H1 (cell line): ENCODE measurements around the gene RNU4-1. TPM values are rescaled to one million over a fixed set of nuclear protein-coding genes. Genes with fewer than 3 reads are reported as not detected.

Experiments used
- CTCF ChIA-PET: fragments of 300-600 bp; sonication (Branson Sonifier 250); formaldehyde crosslinking; loops from one replicate; lab custom pipeline; 2021; ENCODE audit not compliant: partially characterized antibody; lab: Charles Lee
- POLR2A ChIA-PET: fragments of 300-600 bp; sonication (Branson Sonifier 250); formaldehyde crosslinking; loops from one replicate; lab custom pipeline; 2021; ENCODE audit warnings: inconsistent platforms; ENCODE audit not compliant: partially characterized antibody; lab: Charles Lee
- DNase-seq, 2 experiments: peaks; one replicate each; pipeline versions ENCODE4 v3.0.0 to v3.0.0-alpha.2; 2010 to 2022; ENCODE audit warnings: low spot score in 2 of 2, low read depth in 1 of 2, mixed read lengths in 1 of 2
- FAIRE-seq: peaks from 2 replicates; lab custom pipeline; 2011; peaks lifted over from hg19 to GRCh38; lab: Jason Lieb, UNC
- H2AFZ ChIP-seq: 2 replicates; pipeline ENCODE4 v1.8.1; 2012; ENCODE audit warnings: low read length, inconsistent platforms
- H2AK5ac ChIP-seq: 2 replicates; pipeline ENCODE4 v1.6.1; 2013; ENCODE audit warnings: low read depth, low read length
- H2BK120ac ChIP-seq: replicated peaks from 2 replicates; pipeline ENCODE3; 2013; ENCODE audit warnings: low read depth, low read length, inconsistent platforms
- H2BK12ac ChIP-seq: 2 replicates; pipeline ENCODE4 v1.6.1; 2013; ENCODE audit warnings: low read depth, low read length
- H2BK15ac ChIP-seq: 2 replicates; pipeline ENCODE4 v1.6.1; 2013; ENCODE audit warnings: low read length
- H2BK20ac ChIP-seq: 2 replicates; pipeline ENCODE4 v1.6.1; 2013; ENCODE audit warnings: low read length
- H2BK5ac ChIP-seq: 2 replicates; pipeline ENCODE4 v1.6.1; 2013; ENCODE audit warnings: low read depth, low read length
- H3K14ac ChIP-seq: 2 replicates; pipeline ENCODE4 v1.6.1; 2013; ENCODE audit warnings: inconsistent platforms; ENCODE audit not compliant: insufficient read length
- H3K18ac ChIP-seq: 2 replicates; pipeline ENCODE4 v1.6.1; 2013; ENCODE audit warnings: low read length; ENCODE audit errors: extremely low read depth
- H3K23ac ChIP-seq: 2 replicates; pipeline ENCODE4 v1.6.1; 2013; ENCODE audit warnings: inconsistent platforms; ENCODE audit not compliant: insufficient read length
- H3K23me2 ChIP-seq: 2 replicates; pipeline ENCODE4 v1.6.1; 2013; ENCODE audit warnings: low read depth, low read length
- H3K27ac ChIP-seq: 2 replicates; pipeline ENCODE4 v1.6.1; 2011; ENCODE audit warnings: low read depth, low read length, inconsistent platforms
- H3K27me3 ChIP-seq, 4 experiments: replicated peaks in 1 of 4; 1 replicate in 1 of 4; 2 replicates in 3 of 4; pipeline versions ENCODE4 v1.6.1 to v1.8.1; 2011 to 2013; ENCODE audit warnings: low read length in 3 of 4, mild to moderate bottlenecking in 3 of 4, inconsistent platforms in 2 of 4, mixed read lengths in 2 of 4, moderate library complexity in 1 of 4; ENCODE audit not compliant: control insufficient read depth in 3 of 4, insufficient read depth in 3 of 4; ENCODE audit errors: extremely low read depth in 1 of 4
- H3K36me3 ChIP-seq, 4 experiments: 2 replicates each; pipeline versions ENCODE4 v1.6.1 to v1.8.1; 2011 to 2013; ENCODE audit warnings: mild to moderate bottlenecking in 4 of 4, low read length in 3 of 4, moderate library complexity in 2 of 4, control low read depth in 1 of 4, inconsistent platforms in 1 of 4; ENCODE audit not compliant: insufficient read depth in 4 of 4, control insufficient read depth in 2 of 4
- H3K4ac ChIP-seq: replicated peaks from 2 replicates; pipeline ENCODE3; 2013; ENCODE audit warnings: low read length, low read depth, mixed read lengths, inconsistent platforms; ENCODE audit not compliant: insufficient read length
- H3K4me1 ChIP-seq, 4 experiments: replicated peaks in 1 of 4; 1 replicate in 1 of 4; 2 replicates in 3 of 4; pipeline versions ENCODE4 v1.6.1 to v1.8.1; 2011 to 2013; ENCODE audit warnings: low read length in 3 of 4, inconsistent platforms in 2 of 4, mixed read lengths in 1 of 4; ENCODE audit not compliant: insufficient read depth in 4 of 4, control insufficient read depth in 3 of 4
- H3K4me2 ChIP-seq, 2 experiments: 2 replicates each; pipeline versions ENCODE4 v1.6.1 to v1.8.1; 2011 to 2013; ENCODE audit warnings: low read depth in 2 of 2, low read length in 2 of 2, control low read depth in 1 of 2, inconsistent platforms in 1 of 2, mild to moderate bottlenecking in 1 of 2; ENCODE audit not compliant: insufficient read depth in 1 of 2
- H3K4me3 ChIP-seq, 4 experiments: fragments of 200-600, 300-600 bp in 1 of 4; sonication (generic), shearing (Covaris generic), sonication (Bioruptor Twin) in 1 of 4; 2 replicates each; pipeline versions ENCODE4 v1.5.1 to v1.8.1; 2011 to 2016; ENCODE audit warnings: low read length in 4 of 4, low read depth in 3 of 4, control low read depth in 2 of 4, inconsistent platforms in 2 of 4, mild to moderate bottlenecking in 2 of 4, mixed read lengths in 1 of 4, moderate library complexity in 1 of 4; ENCODE audit not compliant: insufficient read depth in 2 of 4; ENCODE audit errors: extremely low read depth in 1 of 4
- H3K56ac ChIP-seq: replicated peaks from 2 replicates; pipeline ENCODE3; 2013; ENCODE audit warnings: low read depth, mild to moderate bottlenecking, mixed read lengths, low read length, inconsistent platforms; ENCODE audit not compliant: insufficient read length
- H3K79me1 ChIP-seq: 2 replicates; pipeline ENCODE4 v1.6.1; 2013; ENCODE audit warnings: low read depth, low read length, control low read depth
- H3K79me2 ChIP-seq, 2 experiments: 2 replicates each; pipeline versions ENCODE4 v1.6.1 to v1.8.1; 2012 to 2013; ENCODE audit warnings: low read length in 2 of 2, mild to moderate bottlenecking in 2 of 2, inconsistent platforms in 1 of 2; ENCODE audit not compliant: insufficient read depth in 2 of 2, control insufficient read depth in 1 of 2
- H3K9ac ChIP-seq, 4 experiments: replicated peaks in 1 of 4; 1 replicate in 1 of 4; 2 replicates in 3 of 4; pipeline versions ENCODE4 v1.6.1 to v1.8.1; 2011 to 2013; ENCODE audit warnings: low read depth in 3 of 4, low read length in 3 of 4, control low read depth in 2 of 4, mild to moderate bottlenecking in 2 of 4, moderate library complexity in 2 of 4, inconsistent platforms in 1 of 4; ENCODE audit errors: extremely low read depth in 1 of 4
- H3K9me3 ChIP-seq, 2 experiments: 2 replicates each; pipeline versions ENCODE4 v1.6.1 to v1.8.1; 2012 to 2013; ENCODE audit warnings: mild to moderate bottlenecking in 2 of 2, moderate library complexity in 2 of 2, control low read depth in 1 of 2, inconsistent platforms in 1 of 2, low read depth in 1 of 2, low read length in 1 of 2, mixed read lengths in 1 of 2; ENCODE audit not compliant: insufficient read depth in 2 of 2
- H4K20me1 ChIP-seq, 2 experiments: replicated peaks in 1 of 2; 2 replicates each; pipeline versions ENCODE3 to v1.8.1; 2011 to 2013; ENCODE audit warnings: inconsistent platforms in 2 of 2, low read length in 2 of 2, mild to moderate bottlenecking in 1 of 2; ENCODE audit not compliant: insufficient read depth in 2 of 2, control insufficient read depth in 1 of 2
- H4K5ac ChIP-seq: 2 replicates; pipeline ENCODE4 v1.6.1; 2013; ENCODE audit warnings: low read length, low read depth, mixed read lengths, inconsistent platforms; ENCODE audit not compliant: insufficient read length
- H4K8ac ChIP-seq: 2 replicates; pipeline ENCODE4 v1.8.0; 2013; ENCODE audit warnings: mild to moderate bottlenecking, moderate library complexity, low read length, inconsistent platforms; ENCODE audit not compliant: insufficient read depth; ENCODE audit errors: extremely low read depth
- H4K91ac ChIP-seq: replicated peaks from 2 replicates; pipeline ENCODE3; 2013; ENCODE audit warnings: low read length, mixed read lengths, inconsistent platforms; ENCODE audit not compliant: insufficient read length
- ASH2L ChIP-seq: fragments of 200-600, 300-600 bp; sonication (generic); IDR thresholded peaks from one replicate; pipeline ENCODE4 v1.7.1; 2017; ENCODE audit warnings: low read length
- SP2 ChIP-seq: IDR thresholded peaks from 2 replicates; pipeline ENCODE4 v1.6.1; 2012; ENCODE audit warnings: mild to moderate bottlenecking, low read length, inconsistent platforms
- TAF1 ChIP-seq: IDR thresholded peaks from 2 replicates; pipeline ENCODE4 v1.6.1; 2011; ENCODE audit warnings: mild to moderate bottlenecking, low read depth, low read length
- WGBS, 2 experiments: shearing (Covaris generic) in 1 of 2; methylation state at CpG; one replicate each; pipeline versions ENCODE4 v1.1.6 to v1.1.7; 2013 to 2015; ENCODE audit warnings: low lambda C conversion rate in 2 of 2, mixed read lengths in 2 of 2, inconsistent platforms in 1 of 2, low coverage in 1 of 2, missing lambda C conversion rate in 1 of 2; ENCODE audit not compliant: insufficient replicate concordance in 2 of 2, insufficient coverage in 1 of 2, insufficient read length in 1 of 2; ENCODE audit errors: extremely low coverage in 1 of 2, missing lambda C conversion rate in 1 of 2; 5-methylcytosine and 5-hydroxymethylcytosine counted together
- polyA plus RNA-seq, 7 experiments: library from polyadenylated mRNA; depleted of rRNA in 3 of 7; stranded (reverse) in 5 of 7; unstranded in 2 of 7; fragments of >200 nt in 5 of 7; fragments of 200-250 nt in 2 of 7; gene quantifications; 1 replicate in 5 of 7; 2 replicates in 1 of 7; 4 replicates in 1 of 7; pipeline versions ENCODE4 v1.2.1 to v1.2.3, GENCODE V29; 2011 to 2013; ENCODE audit warnings: missing spikeins in 2 of 7, mixed read lengths in 2 of 7
- total RNA-seq: library from RNA; stranded (reverse); fragmentation: NEBNext Ultra II Directional; extraction: Animal tissue kit (Norgen Biotek cat#: 25700); gene quantifications from 2 replicates; pipeline ENCODE4 v1.2.1, GENCODE V29; 2021

The RNU4-1 gene
- total and polyA plus RNA-seq, 2 of the 8 experiments (the other 6 are each of a cell fraction or from before 2014, with no cell fraction given) = under 0.01 to 1,424 TPM

DNA sequence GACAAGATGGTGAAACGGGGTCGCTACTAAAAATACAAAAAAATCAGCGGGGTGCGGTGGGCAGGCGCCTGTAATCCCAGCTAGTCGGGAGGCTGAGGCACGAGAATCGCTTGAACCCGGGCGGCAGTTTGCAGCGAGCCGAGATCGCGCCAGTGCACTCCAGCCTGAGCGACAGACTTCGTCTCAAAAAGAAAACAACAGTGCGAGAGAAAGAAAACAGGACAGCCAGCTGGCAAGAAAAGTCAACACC lies 701 bp downstream of the RNU4-1 start:
- no peak overlapping the region for H2BK120ac ChIP-seq
- H3K4ac ChIP-seq = no peak overlapping the region
- no peak overlapping the region for H2BK20ac ChIP-seq
- no peak overlapping the region for H3K23ac ChIP-seq
- no peaks in the 10 kb centered on the region for H4K20me1 ChIP-seq
- no peak overlapping the region for H3K18ac ChIP-seq
- CTCF ChIA-PET = interaction anchor here (1.3 to 11.9 kb wide), 6 partner anchors 9 to 63 kb away, joined by 3 to 148 read pairs (median 9); partner anchors contain the start of gene PXN
- no peaks in the 10 kb centered on the region for H3K79me2 ChIP-seq
- peak overlapping the region; percentile 72 to 91 (median 73) for H3K4me3 ChIP-seq
- POLR2A ChIA-PET = interaction anchor here (0.8 to 67.0 kb wide), 46 partner anchors 8 to 415 kb away, joined by 3 to 4270 read pairs (median 7); partner anchors contain the start of genes BICDL1, CIT, COX6A1 and DYNLL1
- no peaks in the 10 kb centered on the region for H3K36me3 ChIP-seq
- WGBS, 2 experiments = 2% methylated on average over 16 of the region's 17 CpGs; no CpG with 5 or more reads in 1 of the 2 experiments
- peak; percentile 66 for TF ChIP-seq ASH2L
- TF ChIP-seq TAF1 = 0 out of 2 replicates have a peak, but pooled peaks have one; percentile 38
- no peak for TF ChIP-seq SP2
- TF ChIP-seq, all 59 proteins: peak for 2
- Histone ChIP-seq H2BK5ac (peak overlapping the region; percentile 100), H3K23me2 (peaks cover 7% of the 10 kb centered on the region; the same call in 1 of the 2 replicates), H3K9me3 (no peaks in the 10 kb centered on the region), H4K91ac (no peak overlapping the region), H3K56ac (no peak overlapping the region), H2AK5ac (peak overlapping the region; percentile 100; the same call in 1 of the 2 replicates), H3K79me1 (no peaks in the 10 kb centered on the region), H4K8ac (peak overlapping the region; percentile 98; the same call in 1 of the 2 replicates), H3K4me1 (peaks cover 4% of the 10 kb centered on the region in 4 experiments; a peak in 6 of 7 replicates), H2AFZ (no peak overlapping the region), H3K27me3 (no peaks in the 10 kb centered on the region), H3K9ac (peak overlapping the region in 3 of 4 experiments; percentile 97 to 99 (median 98); a peak in 6 of 7 replicates), H4K5ac (peak overlapping the region; percentile 35), H3K27ac (peak overlapping the region; percentile 100), H2BK15ac (no peak overlapping the region), H2BK12ac (peak overlapping the region; percentile 92; the same call in 1 of the 2 replicates), H3K4me2 (peak overlapping the region; percentile 87 to 100), H3K14ac (no peak overlapping the region)
- FAIRE-seq (no peak), DNase-seq (no peak)
